Keratinocyte (primary cell): ENCODE data around the gene DAP3. TPM values are rescaled to one million over a fixed set of nuclear protein-coding genes. Genes with fewer than 3 reads are reported as not detected.

Experiments
- DNase-seq: peaks from one replicate; pipeline ENCODE4 v3.0.0-alpha.2; 2011; ENCODE audit warnings: low read depth, missing footprints, low spot score
- FAIRE-seq: peaks from 2 replicates; lab custom pipeline; 2011; peaks lifted over from hg19 to GRCh38; lab: Jason Lieb, UNC
- H2AFZ ChIP-seq: 2 replicates; pipeline ENCODE4 v1.6.0; 2012; ENCODE audit warnings: low read length, control low read depth, inconsistent platforms; ENCODE audit not compliant: control insufficient read depth
- H3K27ac ChIP-seq: 2 replicates; pipeline ENCODE4 v1.5.1; 2011; ENCODE audit warnings: low read length; ENCODE audit not compliant: control insufficient read depth, insufficient read depth
- H3K27me3 ChIP-seq: 3 replicates; pipeline ENCODE4 v1.6.0; 2011; ENCODE audit warnings: low read length; ENCODE audit not compliant: control insufficient read depth, insufficient read depth; ENCODE audit errors: extremely low read depth
- H3K36me3 ChIP-seq, 2 experiments: 2 replicates in 1 of 2; 3 replicates in 1 of 2; pipeline ENCODE4 v1.5.1; 2011; ENCODE audit warnings: low read length in 2 of 2, mild to moderate bottlenecking in 1 of 2; ENCODE audit not compliant: control insufficient read depth in 2 of 2, insufficient read depth in 2 of 2; ENCODE audit errors: extremely low read depth in 1 of 2
- H3K4me1 ChIP-seq: 3 replicates; pipeline ENCODE4 v1.5.1; 2011; ENCODE audit warnings: low read length; ENCODE audit not compliant: control insufficient read depth, insufficient read depth; ENCODE audit errors: extremely low read depth
- H3K4me2 ChIP-seq: 3 replicates; pipeline ENCODE4 v1.6.0; 2011; ENCODE audit warnings: low read depth, low read length; ENCODE audit not compliant: control insufficient read depth, insufficient read depth; ENCODE audit errors: extremely low read depth
- H3K4me3 ChIP-seq, 3 experiments: fragments of 200-600 bp in 1 of 3; sonication (generic) in 1 of 3; 2 replicates in 2 of 3; 3 replicates in 1 of 3; pipeline ENCODE4 v1.5.1; 2011 to 2016; ENCODE audit warnings: low read length in 3 of 3, mild to moderate bottlenecking in 3 of 3, control low read depth in 2 of 3, inconsistent platforms in 1 of 3, low read depth in 1 of 3, mixed read lengths in 1 of 3, mixed run types in 1 of 3, moderate library complexity in 1 of 3; ENCODE audit not compliant: control insufficient read depth in 2 of 3, insufficient read depth in 2 of 3; ENCODE audit errors: extremely low read depth in 1 of 3
- H3K79me2 ChIP-seq: 2 replicates; pipeline ENCODE4 v1.6.0; 2012; ENCODE audit warnings: low read length; ENCODE audit not compliant: control insufficient read depth, insufficient read depth
- H3K9ac ChIP-seq: 3 replicates; pipeline ENCODE4 v1.6.0; 2011; ENCODE audit warnings: low read length; ENCODE audit not compliant: control insufficient read depth, insufficient read depth; ENCODE audit errors: extremely low read depth
- H3K9me1 ChIP-seq: 3 replicates; pipeline ENCODE4 v1.6.0; 2011; ENCODE audit warnings: low read length; ENCODE audit not compliant: control insufficient read depth, insufficient read depth; ENCODE audit errors: extremely low read depth
- H3K9me3 ChIP-seq: 2 replicates; pipeline ENCODE4 v1.5.1; 2012; ENCODE audit warnings: low read depth, low read length; ENCODE audit not compliant: control insufficient read depth
- H4K20me1 ChIP-seq: 3 replicates; pipeline ENCODE4 v1.6.0; 2011; ENCODE audit warnings: low read length; ENCODE audit not compliant: control insufficient read depth, insufficient read depth; ENCODE audit errors: extremely low read depth
- CTCF ChIP-seq, 3 experiments: IDR thresholded peaks in 1 of 3; conservative IDR thresholded peaks in 1 of 3; optimal IDR thresholded peaks in 1 of 3; 2 replicates in 2 of 3; 3 replicates in 1 of 3; pipeline versions ENCODE3 to v1.5.1; 2011; ENCODE audit warnings: low read length in 3 of 3, mild to moderate bottlenecking in 3 of 3, moderate library complexity in 2 of 3, control low read depth in 1 of 3, inconsistent platforms in 1 of 3; ENCODE audit not compliant: insufficient read depth in 2 of 3; ENCODE audit errors: extremely low read depth in 1 of 3
- EZH2 ChIP-seq: IDR thresholded peaks from one replicate; pipeline ENCODE4 v1.6.1; 2012; ENCODE audit warnings: inconsistent platforms, mild to moderate bottlenecking, low read length, moderate library complexity
- dilution Hi-C: fragments of 300-500 bp; cut with MboI; formaldehyde crosslinking; loops from one replicate; pipeline ENCODE4 v1.7.0; 2020; ENCODE audit warnings: low sequenced_read_pairs; ENCODE audit not compliant: extremely low pct_ligation_motif_present
- polyA plus RNA-seq, 5 experiments: library from polyadenylated mRNA; depleted of rRNA in 3 of 5; stranded (reverse) in 3 of 5; stranded (forward) in 1 of 5; unstranded in 1 of 5; fragments of >200 nt; gene quantifications; 1 replicate in 1 of 5; 2 replicates in 3 of 5; 3 replicates in 1 of 5; pipeline versions ENCODE4 v1.2.1 to v1.2.3, GENCODE V29; 2011 to 2012; ENCODE audit warnings: missing spikeins in 2 of 5, low read depth in 1 of 5, low replicate concordance in 1 of 5

Gene DAP3
- polyA plus RNA-seq, 1 donor (not counting 4 experiments of a cell fraction or from before 2014, with no cell fraction given) = 203 TPM

DNA sequence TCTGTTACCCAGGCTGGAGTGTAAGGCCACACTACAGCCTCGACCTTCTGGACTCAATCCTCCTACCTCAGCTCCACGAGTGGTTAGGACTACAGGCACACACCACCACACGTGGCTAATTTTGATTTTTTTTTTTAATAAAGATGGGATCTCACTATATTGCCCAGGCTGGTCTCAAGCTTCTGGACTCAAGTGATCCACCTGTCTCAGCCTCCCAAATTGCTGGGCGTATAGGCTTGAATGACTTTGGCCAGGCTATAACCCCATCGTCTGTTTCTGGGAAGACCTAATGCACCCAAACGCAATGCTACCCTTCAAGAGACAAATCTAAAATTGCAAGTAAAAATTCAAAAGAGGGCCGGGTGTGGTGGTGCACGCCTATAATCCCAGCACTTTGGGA is 52.1 kb downstream of the DAP3 start:
- no peak for FAIRE-seq
- H3K4me1 ChIP-seq = no peaks in the 10 kb centered on the region
- dilution Hi-C loops = no loop called here

DNA sequence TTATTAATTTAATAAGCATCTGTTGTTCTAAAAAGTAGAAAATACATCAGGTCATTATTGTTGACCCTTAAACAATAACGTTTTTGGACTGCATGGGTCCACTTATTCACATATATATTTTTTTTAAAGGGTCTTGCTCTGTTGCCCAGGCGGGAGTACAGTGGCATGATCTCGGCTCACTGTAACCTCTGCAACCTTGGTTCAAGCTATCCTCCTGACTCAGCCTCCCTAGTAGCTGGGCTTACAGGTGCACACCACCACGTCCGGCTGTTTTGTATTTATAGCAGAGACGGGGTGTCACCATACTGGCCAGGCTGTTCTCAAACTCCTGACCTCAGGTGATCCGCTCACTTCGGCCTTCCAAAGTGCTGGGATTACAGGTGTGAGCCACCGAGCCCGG is 53.0 kb downstream of the DAP3 start:
- Histone ChIP-seq H4K20me1 (no peaks in the 10 kb centered on the region), H3K36me3 (peaks cover 7 to 12% of the 10 kb centered on the region in 2 experiments), H3K9me3 (no peaks in the 10 kb centered on the region), H3K27me3 (no peaks in the 10 kb centered on the region), H3K27ac (no peak overlapping the region), H3K9ac (no peak overlapping the region), H3K4me1 (no peaks in the 10 kb centered on the region), H3K9me1 (no peaks in the 10 kb centered on the region), H3K4me3 (no peak overlapping the region), H2AFZ (no peak overlapping the region), H3K4me2 (no peak overlapping the region), H3K79me2 (no peaks in the 10 kb centered on the region)
- TF ChIP-seq EZH2 = no peak
- no peak for TF ChIP-seq CTCF (optimal IDR thresholded peaks at IDR 0.05 in 1 of 3, IDR thresholded peaks at IDR 0.05 in 1 of 3, conservative IDR thresholded peaks at IDR 0.05 in 1 of 3; ENCODE audit: extremely low read depth in 1 of 3, insufficient read depth in 2 of 3, low read length in 3 of 3)
- DNase-seq = no peak
- no peak for FAIRE-seq
- dilution Hi-C loops = no loop called here

More for the DNA sequence above, 52.1 kb downstream of the DAP3 start:
- Histone ChIP-seq H3K9me3 (no peaks in the 10 kb centered on the region), H3K27ac (no peak overlapping the region), H2AFZ (no peak overlapping the region), H3K36me3 (peaks cover 9 to 20% of the 10 kb centered on the region in 2 experiments), H4K20me1 (no peaks in the 10 kb centered on the region), H3K4me3 (no peak overlapping the region), H3K9me1 (no peaks in the 10 kb centered on the region), H3K9ac (no peak overlapping the region), H3K79me2 (no peaks in the 10 kb centered on the region), H3K27me3 (no peaks in the 10 kb centered on the region), H3K4me2 (no peak overlapping the region)
- no peak for DNase-seq
- no peak for TF ChIP-seq EZH2
- TF ChIP-seq CTCF (optimal IDR thresholded peaks at IDR 0.05 in 1 of 3, IDR thresholded peaks at IDR 0.05 in 1 of 3, conservative IDR thresholded peaks at IDR 0.05 in 1 of 3; ENCODE audit: extremely low read depth in 1 of 3, insufficient read depth in 2 of 3, low read length in 3 of 3) = no peak
